ENCODE data around the gene PRDM15.

The PRDM15 gene

GRCh38 chr21:41776778-41777177 lies 102.4 kb downstream of the PRDM15 start:
- CTCF ChIA-PET, result interaction anchor here (0.9 kb wide), 1 partner anchor 494 kb away, joined by 4 read pairs; no protein-coding TSS in a partner anchor
- TF ChIP-seq, protein P1, sequence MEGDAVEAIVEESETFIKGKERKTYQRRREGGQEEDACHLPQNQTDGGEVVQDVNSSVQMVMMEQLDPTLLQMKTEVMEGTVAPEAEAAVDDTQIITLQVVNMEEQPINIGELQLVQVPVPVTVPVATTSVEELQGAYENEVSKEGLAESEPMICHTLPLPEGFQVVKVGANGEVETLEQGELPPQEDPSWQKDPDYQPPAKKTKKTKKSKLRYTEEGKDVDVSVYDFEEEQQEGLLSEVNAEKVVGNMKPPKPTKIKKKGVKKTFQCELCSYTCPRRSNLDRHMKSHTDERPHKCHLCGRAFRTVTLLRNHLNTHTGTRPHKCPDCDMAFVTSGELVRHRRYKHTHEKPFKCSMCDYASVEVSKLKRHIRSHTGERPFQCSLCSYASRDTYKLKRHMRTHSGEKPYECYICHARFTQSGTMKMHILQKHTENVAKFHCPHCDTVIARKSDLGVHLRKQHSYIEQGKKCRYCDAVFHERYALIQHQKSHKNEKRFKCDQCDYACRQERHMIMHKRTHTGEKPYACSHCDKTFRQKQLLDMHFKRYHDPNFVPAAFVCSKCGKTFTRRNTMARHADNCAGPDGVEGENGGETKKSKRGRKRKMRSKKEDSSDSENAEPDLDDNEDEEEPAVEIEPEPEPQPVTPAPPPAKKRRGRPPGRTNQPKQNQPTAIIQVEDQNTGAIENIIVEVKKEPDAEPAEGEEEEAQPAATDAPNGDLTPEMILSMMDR (IDR thresholded peaks at IDR 0.05; ENCODE audit: control extremely low read depth, extremely low read depth, low read depth, missing control alignments), result no peak
- POLR2A ChIA-PET, result no interaction called here
- no peak for DNase-seq (ENCODE audit: extremely low spot score)

GRCh38 chr21:41775149-41775472 lies 104.0 kb downstream of the PRDM15 start:
- DNase-seq (ENCODE audit: extremely low spot score), result no peak
- POLR2A ChIA-PET, result no interaction called here
- CTCF ChIA-PET, result no interaction called here
- TF ChIP-seq, protein P1 (IDR thresholded peaks at IDR 0.05; ENCODE audit: control extremely low read depth, extremely low read depth, low read depth, missing control alignments), result no peak

- ChIA-PET POLR2A (no interaction called here), CTCF (no interaction called here)
- no peak for DNase-seq (ENCODE audit: extremely low spot score)
- TF ChIP-seq, protein P1 (IDR thresholded peaks at IDR 0.05; ENCODE audit: control extremely low read depth, extremely low read depth, low read depth, missing control alignments), result no peak
Measured at GRCh38 chr21:41774467-41775148, 104.5 kb downstream of the PRDM15 start.

DNA sequence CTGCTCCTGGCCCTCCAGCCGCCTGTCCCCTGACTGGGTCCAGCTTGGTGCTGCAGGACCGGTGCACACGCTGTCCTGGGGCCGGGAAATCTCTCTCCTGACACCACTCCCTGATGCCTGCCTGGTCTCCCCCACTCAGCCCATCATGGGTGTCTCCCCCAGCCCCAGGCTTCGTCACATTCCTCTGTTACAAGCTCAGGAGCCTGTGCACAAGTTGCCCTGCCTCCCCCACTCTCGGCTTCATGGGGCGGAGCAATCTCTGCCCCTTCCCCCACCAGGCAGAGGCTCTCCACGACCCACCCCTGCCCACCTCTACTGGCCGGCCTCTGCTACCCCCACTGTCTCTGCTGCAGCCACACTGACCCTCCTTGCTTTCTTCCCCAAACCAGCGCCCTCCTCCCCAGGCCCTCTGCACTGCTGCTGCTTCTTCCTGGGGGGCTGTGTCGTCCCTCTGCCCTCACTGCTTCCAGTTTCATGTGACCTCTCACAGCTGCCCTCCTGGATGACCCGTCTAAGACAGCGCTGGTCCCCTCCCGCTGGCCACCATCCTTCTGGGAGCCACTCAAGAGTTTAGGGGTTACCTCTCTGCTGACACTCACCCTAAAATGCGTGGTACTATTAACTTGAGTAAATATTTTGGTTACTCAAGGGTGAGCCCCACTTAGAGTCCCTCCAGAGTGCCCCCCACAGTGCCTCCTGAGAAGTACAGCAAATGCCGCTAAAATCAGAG lies 106.6 kb downstream of the PRDM15 start:
- POLR2A ChIA-PET, result no interaction called here

GRCh38 chr21:41771625-41771945 lies 107.6 kb downstream of the PRDM15 start:
- ChIA-PET POLR2A (no interaction called here), CTCF (no interaction called here)
- TF ChIP-seq, protein P1 (IDR thresholded peaks at IDR 0.05; ENCODE audit: control extremely low read depth, extremely low read depth, low read depth, missing control alignments), result no peak
- DNase-seq (ENCODE audit: extremely low spot score), result no peak

More for the DNA sequence above, 106.6 kb downstream of the PRDM15 start:
- CTCF ChIA-PET, result no interaction called here
- DNase-seq (ENCODE audit: extremely low spot score), result no peak
- TF ChIP-seq, protein P1 (IDR thresholded peaks at IDR 0.05; ENCODE audit: control extremely low read depth, extremely low read depth, low read depth, missing control alignments), result no peak

DNA sequence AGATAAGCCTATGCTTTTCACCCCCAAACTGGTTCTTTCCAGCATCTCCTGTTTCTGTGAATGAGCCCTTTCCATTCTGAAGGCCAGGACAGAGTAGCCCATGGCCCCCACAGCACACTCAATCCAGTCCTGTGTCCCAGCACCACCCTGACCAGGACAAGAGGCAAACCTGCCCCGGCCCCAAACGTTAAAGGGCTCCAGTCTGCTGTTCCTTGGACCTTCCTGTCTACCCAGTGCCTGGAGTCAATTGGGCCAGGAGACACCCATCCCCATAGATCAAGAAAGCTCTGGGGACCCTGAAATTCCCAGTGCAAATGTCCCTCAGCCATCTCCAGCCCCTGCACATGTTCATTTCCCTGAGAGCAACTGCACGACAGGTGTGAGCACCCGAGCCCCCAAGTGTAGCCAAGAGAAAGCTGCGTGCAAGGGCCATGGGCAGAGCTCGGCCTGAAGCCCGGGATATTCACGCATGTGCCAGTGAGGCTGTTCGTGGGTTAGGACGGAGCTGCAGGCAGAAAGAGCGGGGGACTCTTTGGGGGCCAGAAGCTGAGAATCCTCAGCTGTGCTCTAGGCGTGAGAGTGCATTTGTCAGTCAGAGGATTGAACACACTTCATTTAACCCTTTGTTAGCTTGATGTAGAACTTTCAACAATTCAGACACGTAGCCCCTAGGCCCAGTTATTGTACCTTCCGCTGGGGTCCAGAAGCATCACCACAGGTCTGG lies 108.1 kb downstream of the PRDM15 start:
- POLR2A ChIA-PET, result no interaction called here
- no peak for DNase-seq (ENCODE audit: extremely low spot score)
- TF ChIP-seq, protein P1 (IDR thresholded peaks at IDR 0.05; ENCODE audit: control extremely low read depth, extremely low read depth, low read depth, missing control alignments), result no peak
- CTCF ChIA-PET, result no interaction called here
